Cardiac fibroblast (primary cell): ENCODE results near the gene PSAP.
"Not testable (repeated sequence)": the region's sequence is repeated elsewhere in the genome, so short reads cannot be mapped to it uniquely, and the experiment has no call there.

Experiments
- DNase-seq, 2 donors: peaks; one replicate each; pipeline versions ENCODE4 v3.0.0 to v3.0.0-alpha.2; 2010; ENCODE audit warnings: low read depth in 2 of 2
- H3K4me3 ChIP-seq, 2 donors: replicated peaks in 1 of 2; 1 replicate in 1 of 2; 2 replicates in 1 of 2; pipeline ENCODE4 v1.5.1; 2011; ENCODE audit warnings: low read depth in 2 of 2, low read length in 2 of 2, mild to moderate bottlenecking in 2 of 2, moderate library complexity in 1 of 2
- TF ChIP-seq, protein P1 (sequence below): IDR thresholded peaks from one replicate; pipeline ENCODE4 v1.5.1; 2011; ENCODE audit warnings: low read depth, mild to moderate bottlenecking, low read length, inconsistent platforms

PSAP gene

DNA sequence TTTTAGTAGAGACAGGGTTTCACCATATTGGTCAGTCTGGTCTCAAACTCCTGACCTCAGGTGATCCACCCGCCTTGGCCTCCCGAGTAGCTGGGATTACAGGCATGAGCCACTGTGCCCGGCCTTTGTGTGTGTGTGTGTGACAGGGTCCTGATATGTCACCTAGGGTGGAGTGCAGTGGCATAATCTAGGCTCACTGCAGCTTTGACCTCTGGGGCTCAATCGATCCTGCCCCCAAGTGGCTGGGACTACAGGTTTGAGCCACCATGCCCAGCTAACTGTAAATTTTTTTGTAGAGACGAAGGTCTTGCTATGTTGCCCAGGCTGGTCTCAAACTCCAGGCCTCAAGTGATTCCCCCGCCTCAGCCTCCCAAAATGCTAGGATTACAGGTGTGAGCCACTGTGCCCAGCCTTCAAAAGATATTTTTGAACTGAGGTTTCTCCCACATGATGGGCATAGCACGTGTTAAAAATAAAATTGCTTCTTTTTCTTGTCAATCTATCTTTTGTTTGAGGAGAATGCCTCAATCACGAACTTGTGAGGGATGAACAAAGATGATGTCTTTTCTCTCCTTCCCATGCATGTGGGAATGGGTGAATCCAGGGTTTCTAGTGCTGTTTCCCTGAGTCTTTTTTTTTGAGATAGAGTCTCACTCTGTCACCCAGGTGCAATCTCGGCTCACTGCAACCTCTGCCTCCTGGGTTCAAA, 30.8 kb upstream of the PSAP start:
- no peak for DNase-seq
- H3K4me3 ChIP-seq: no peak overlapping the region
- TF ChIP-seq, protein P1, sequence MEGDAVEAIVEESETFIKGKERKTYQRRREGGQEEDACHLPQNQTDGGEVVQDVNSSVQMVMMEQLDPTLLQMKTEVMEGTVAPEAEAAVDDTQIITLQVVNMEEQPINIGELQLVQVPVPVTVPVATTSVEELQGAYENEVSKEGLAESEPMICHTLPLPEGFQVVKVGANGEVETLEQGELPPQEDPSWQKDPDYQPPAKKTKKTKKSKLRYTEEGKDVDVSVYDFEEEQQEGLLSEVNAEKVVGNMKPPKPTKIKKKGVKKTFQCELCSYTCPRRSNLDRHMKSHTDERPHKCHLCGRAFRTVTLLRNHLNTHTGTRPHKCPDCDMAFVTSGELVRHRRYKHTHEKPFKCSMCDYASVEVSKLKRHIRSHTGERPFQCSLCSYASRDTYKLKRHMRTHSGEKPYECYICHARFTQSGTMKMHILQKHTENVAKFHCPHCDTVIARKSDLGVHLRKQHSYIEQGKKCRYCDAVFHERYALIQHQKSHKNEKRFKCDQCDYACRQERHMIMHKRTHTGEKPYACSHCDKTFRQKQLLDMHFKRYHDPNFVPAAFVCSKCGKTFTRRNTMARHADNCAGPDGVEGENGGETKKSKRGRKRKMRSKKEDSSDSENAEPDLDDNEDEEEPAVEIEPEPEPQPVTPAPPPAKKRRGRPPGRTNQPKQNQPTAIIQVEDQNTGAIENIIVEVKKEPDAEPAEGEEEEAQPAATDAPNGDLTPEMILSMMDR: no peak

- not testable (repeated sequence) for DNase-seq, H3K4me3 ChIP-seq
Measured at GRCh38 chr10:71881307-71881624, 30.2 kb upstream of the PSAP start.

DNA sequence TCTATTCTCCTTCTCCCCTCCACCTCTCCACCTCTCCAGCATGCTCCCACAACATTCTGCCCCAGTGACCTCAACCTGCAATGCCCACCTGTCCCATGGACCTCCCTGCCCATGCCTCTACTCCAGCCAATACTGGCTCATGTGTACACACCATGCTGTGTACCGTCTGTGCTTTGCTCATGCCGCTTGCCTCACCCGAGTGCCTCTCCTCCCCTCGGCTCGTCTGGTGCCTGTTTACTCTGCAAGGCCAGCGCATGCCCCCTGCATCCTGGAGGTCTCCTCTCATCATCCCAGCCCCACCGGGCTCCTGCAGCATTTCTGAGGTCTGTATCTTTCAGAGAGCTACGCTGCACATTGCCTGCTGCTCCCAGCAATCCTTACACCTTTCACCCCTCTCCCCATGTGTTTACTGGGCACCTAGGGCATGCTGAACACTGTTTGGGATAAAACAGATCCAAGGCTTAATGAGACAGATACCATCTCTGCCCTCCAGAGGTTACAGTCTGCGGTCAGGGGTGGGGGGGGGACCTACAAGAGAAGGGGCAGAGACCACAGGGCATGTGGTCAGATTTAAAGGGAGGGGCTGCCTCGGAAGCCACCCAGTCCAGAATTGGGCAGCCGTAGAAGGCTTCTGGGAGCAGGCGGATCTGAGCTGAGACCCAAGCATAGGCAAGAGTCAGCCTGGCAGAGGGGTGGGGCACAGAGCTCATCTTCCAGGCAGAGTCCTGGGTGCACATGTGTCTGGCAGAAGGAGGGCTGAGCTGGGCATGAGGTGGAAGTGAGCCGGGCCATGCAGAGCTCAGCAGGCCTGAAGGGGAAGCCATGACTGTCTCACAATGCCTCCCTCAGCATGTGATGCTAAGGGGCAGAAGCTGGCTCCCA, 29.6 kb upstream of the PSAP start:
- TF ChIP-seq, protein P1: no peak
- H3K4me3 ChIP-seq: no peak overlapping the region
- no peak for DNase-seq

DNA sequence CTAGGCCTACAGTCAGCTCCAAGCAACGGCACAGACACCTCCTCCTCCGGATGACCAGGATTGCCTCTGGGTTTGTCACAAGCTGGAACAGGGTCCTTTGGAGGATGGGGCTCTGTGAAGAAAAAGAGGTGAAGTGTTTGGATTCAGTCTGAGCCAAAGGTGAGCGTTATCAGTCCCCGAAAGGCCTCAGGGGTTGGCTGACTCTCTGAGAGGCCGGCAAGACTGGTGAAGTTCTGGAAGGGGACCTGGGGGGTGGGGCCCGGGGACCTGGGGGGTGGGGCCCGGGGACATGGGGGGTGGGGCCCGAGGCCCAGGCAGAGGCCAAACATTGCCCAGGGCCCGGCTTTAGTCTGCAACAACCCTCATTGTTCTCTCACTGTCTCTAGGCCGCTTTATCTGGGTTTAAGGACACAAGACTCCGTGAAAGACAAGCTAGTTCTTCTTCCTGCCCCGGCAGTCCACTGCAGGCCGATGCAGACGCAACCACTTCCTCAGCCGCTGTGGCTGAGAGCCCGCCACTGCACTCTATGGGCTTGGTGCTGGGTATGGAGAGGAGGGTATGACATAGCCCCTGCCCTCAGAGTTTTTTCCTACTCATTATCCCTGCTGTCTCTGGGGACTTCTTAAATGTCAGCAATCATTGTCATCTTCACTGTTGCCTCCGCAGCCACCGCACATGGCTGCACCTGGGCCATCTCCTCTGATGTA, 27.4 kb upstream of the PSAP start:
- no peak for DNase-seq
- no peak overlapping the region for H3K4me3 ChIP-seq
- TF ChIP-seq, protein P1: no peak

GRCh38 chr10:71877821-71878220, 26.8 kb upstream of the PSAP start:
- DNase-seq: no peak
- TF ChIP-seq, protein P1: no peak
- no peak overlapping the region for H3K4me3 ChIP-seq

DNA sequence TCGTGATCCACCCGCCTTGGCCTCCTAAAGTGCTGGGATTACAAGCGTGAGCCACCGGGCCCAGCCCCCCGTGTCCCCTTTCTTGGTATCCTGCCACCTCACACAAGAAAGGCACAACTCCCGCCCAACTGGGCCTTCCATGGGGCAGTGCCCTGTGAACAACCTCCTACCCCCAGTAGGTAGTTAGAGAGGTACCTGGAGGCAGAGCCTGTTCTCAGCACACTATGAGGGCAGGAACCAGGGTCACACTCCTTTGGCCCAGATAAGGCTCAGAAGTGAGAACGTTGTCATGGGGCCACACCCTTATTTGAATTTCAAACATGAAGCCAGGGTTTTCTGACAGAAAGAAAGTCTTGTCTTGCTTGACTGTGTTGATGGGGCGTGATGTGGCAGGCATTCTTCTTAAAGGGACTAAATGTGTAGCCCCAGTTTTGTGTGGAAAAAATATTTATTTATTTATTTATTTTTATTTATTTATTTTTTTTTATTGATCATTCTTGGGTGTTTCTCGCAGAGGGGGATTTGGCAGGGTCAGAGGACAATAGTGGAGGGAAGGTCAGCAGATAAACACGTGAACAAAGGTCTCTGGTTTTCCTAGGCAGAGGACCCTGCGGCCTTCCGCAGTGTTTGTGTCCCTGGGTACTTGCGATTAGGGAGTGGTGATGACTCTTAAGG, 23.8 kb upstream of the PSAP start:
- DNase-seq: not testable (repeated sequence)

GRCh38 chr10:71873582-71874211, 22.6 kb upstream of the PSAP start:
- TF ChIP-seq, protein P1: no peak
- H3K4me3 ChIP-seq: no peak overlapping the region
- no peak for DNase-seq

More for the DNA sequence above, 23.8 kb upstream of the PSAP start:
- H3K4me3 ChIP-seq: not testable (repeated sequence)

DNA sequence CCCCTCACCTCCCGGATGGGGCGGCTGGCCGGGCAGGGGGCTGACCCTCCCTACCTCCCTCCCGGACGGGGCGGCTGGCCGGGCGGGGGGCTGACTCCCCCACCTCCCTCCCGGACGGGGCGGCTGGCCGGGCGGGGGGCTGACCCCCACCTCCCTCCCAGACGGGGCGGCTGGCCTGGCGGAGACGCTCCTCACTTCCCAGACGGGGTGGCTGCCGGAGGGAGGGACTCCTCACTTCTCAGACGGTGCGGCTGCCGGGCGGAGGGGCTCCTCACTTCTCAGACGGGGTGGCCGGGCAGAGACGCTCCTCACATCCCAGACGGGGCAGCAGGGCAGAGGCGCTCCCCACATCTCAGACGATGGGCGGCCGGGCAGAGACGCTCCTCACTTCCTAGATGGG, 18.6 kb upstream of the PSAP start:
- DNase-seq: not testable (repeated sequence)

More for the DNA sequence above, 18.6 kb upstream of the PSAP start:
- H3K4me3 ChIP-seq: not testable (repeated sequence)
